ENCODE data around the gene SHISA4. TPM values are rescaled to one million over a fixed set of nuclear protein-coding genes. Genes with fewer than 3 reads are reported as not detected.

The SHISA4 gene
- total RNA-seq, 1 experiment from 2014 or later = 30.4 TPM

- DNase-seq (ENCODE audit: low read depth) = no peak
Observed at GRCh38 chr1:201881617-201882016, 7.1 kb upstream of the SHISA4 start.

- peak; percentile 89 for DNase-seq (ENCODE audit: low read depth)
Observed at GRCh38 chr1:201882665-201883132, 6.0 kb upstream of the SHISA4 start.

- no peak for DNase-seq (ENCODE audit: low read depth)
Observed at GRCh38 chr1:201883266-201883665, 5.4 kb upstream of the SHISA4 start.

GRCh38 chr1:201883786-201884185, 4.9 kb upstream of the SHISA4 start:
- peak; percentile 50 for DNase-seq (ENCODE audit: low read depth)

- DNase-seq (ENCODE audit: low read depth) = no peak
Observed at GRCh38 chr1:201884425-201884824, 4.3 kb upstream of the SHISA4 start.

- peak; percentile 59 for DNase-seq (ENCODE audit: low read depth)
Observed at GRCh38 chr1:201885531-201886075, 3.1 kb upstream of the SHISA4 start.

GRCh38 chr1:201886103-201886885, 2.4 kb upstream of the SHISA4 start:
- no peak for DNase-seq (ENCODE audit: low read depth)

- no peak for DNase-seq (ENCODE audit: low read depth)
Observed at GRCh38 chr1:201887116-201887866, 1.4 kb upstream of the SHISA4 start.

- DNase-seq (ENCODE audit: low read depth) = no peak
Observed at GRCh38 chr1:201889090-201889968, 631 bp downstream of the SHISA4 start.

- DNase-seq (ENCODE audit: low read depth) = no peak
Observed at GRCh38 chr1:201890223-201890622, 1.5 kb downstream of the SHISA4 start.

- no peak for DNase-seq (ENCODE audit: low read depth)
Observed at GRCh38 chr1:201890806-201891450, 2.2 kb downstream of the SHISA4 start.

- no peak for DNase-seq (ENCODE audit: low read depth)
Observed at GRCh38 chr1:201891451-201892045, 2.9 kb downstream of the SHISA4 start.

GRCh38 chr1:201892211-201892610, 3.5 kb downstream of the SHISA4 start:
- DNase-seq (ENCODE audit: low read depth) = no peak

GRCh38 chr1:201893431-201893830, 4.7 kb downstream of the SHISA4 start:
- peak; percentile 67 for DNase-seq (ENCODE audit: low read depth)

- DNase-seq (ENCODE audit: low read depth) = peak; percentile 26
Observed at GRCh38 chr1:201894343-201895119, 5.8 kb downstream of the SHISA4 start.

GRCh38 chr1:201895120-201895665, 6.5 kb downstream of the SHISA4 start:
- no peak for DNase-seq (ENCODE audit: low read depth)

- peak; percentile 82 for DNase-seq (ENCODE audit: low read depth)
Observed at GRCh38 chr1:201895913-201896807, 7.5 kb downstream of the SHISA4 start.

- peak; percentile 67 for DNase-seq (ENCODE audit: low read depth)
Observed at GRCh38 chr1:201896951-201897391, 8.3 kb downstream of the SHISA4 start.
